Measurements from ENCODE around the gene ANKRD9.

Gene ANKRD9

GRCh38 chr14:102497998-102498677 is 11.4 kb downstream of the ANKRD9 start:
- no peak for DNase-seq

GRCh38 chr14:102496958-102497744 is 12.4 kb downstream of the ANKRD9 start:
- DNase-seq, result no peak

DNA sequence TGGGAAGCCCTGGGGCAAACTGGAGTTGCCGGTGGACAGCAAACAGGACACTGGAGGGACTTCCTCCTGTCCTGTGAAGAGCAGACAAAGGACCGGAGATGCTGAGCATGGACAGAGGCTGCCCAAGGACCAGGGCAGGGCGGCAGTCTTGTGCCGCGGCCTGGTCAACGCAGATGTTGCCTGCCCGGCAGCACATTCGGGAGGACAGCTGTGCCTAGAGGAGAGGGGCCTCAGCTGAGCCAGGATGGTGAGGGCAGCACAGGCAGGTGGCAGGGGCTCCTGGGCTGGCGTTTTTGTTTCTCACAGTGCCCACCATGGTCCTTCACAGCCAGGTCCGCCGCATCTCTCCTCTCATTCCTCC is 13.3 kb downstream of the ANKRD9 start:
- DNase-seq, result no peak

DNA sequence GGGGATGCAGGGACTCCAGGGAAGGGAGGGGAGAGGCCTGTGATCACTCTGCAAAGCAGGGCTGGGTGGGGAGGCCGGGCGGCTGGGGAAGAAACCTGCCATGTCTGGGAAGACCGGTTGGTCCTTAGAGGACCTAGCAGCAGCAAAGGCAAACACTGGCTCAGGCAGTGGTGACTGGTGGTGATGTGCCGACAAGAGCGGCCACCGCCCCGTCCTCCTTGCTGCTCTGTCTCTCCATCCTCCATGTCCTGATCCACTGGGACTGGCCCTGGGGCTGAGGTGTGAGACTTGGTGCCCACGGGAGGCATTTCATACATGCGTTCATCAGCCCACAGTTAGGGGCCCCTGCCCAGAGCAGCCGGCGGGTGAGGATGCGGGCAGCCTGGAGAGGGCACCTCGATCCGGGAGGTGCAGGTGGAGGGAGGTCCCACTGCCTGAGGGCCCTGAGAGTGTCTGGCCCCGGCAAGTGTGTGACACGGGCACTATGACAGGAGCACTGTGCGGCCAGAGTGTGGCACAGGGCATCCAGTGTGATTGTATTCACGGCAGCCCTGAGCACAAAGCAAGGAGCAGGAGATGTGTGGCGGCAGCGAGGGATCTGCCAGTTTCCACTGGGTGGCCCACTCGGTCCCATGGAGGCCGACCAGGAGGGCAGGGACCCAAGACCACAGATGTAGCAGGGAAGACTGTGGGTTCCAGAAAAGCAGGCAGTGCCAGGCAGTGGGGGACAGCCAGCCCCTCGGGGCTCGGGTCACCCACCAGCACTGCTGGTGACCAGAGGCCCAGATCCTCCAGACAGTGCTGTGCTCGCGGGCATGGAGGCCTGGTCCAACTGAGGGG is 13.9 kb downstream of the ANKRD9 start:
- no peak for DNase-seq

DNA sequence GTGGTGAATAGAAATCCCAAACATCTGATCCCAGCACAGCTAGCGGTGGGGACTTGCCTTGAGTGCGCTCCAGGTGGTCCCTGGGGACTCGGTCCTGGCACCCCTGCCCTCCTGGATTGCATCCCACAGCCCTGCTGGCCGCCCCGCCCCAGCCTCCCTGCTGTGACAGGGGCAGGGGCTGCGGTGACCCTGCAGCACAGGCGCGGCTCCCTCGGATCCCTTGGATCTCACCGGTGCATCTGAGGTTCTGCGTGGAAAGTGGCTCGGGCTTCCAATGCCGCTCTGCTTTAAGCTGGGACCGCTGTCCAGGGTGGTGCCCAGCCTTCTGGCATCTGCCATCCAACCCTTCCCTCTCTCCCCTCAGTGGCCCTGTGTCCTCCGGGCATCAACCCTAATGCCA is 16.0 kb downstream of the ANKRD9 start:
- no peak for DNase-seq

DNA sequence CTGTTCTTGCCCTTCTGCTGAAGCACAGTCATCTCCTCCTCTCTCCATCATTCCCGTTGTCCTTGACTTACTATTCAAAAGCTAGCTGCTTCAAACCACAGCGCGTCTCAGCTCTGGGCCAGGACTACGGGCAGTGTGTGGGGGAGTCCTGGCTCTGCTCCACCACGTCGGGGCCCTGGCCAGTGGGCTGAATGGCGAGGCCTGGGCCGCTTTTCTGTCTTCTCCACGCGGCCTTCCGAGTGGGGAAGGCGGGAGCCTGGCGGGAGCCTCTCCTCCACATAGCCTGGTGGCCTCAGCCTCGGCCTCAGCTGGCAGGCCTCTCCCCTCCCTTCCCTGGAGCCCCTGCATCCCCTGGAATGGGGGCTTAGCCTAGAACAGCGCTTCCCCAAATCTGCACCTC is 16.5 kb downstream of the ANKRD9 start:
- DNase-seq, result no peak

DNA sequence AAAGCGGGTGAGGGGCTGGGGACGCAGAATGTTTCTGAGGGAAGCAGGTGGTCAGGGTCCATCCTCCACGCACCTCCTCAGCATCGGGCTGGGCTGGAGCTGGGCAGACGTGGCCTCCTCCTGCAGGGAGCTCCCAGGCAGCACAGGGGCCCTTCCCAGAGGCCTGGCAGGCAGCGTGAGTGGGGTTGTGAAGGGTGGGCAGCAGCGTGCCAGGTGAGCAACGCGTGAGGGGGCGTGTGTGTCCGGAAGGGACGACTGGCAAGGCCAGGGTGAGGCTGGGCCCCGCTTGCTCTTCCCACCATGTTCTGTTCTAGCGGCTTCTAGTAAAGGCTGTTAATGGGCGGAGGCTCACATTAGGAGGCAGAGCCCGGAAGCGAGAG is 17.1 kb downstream of the ANKRD9 start:
- DNase-seq, result no peak

DNA sequence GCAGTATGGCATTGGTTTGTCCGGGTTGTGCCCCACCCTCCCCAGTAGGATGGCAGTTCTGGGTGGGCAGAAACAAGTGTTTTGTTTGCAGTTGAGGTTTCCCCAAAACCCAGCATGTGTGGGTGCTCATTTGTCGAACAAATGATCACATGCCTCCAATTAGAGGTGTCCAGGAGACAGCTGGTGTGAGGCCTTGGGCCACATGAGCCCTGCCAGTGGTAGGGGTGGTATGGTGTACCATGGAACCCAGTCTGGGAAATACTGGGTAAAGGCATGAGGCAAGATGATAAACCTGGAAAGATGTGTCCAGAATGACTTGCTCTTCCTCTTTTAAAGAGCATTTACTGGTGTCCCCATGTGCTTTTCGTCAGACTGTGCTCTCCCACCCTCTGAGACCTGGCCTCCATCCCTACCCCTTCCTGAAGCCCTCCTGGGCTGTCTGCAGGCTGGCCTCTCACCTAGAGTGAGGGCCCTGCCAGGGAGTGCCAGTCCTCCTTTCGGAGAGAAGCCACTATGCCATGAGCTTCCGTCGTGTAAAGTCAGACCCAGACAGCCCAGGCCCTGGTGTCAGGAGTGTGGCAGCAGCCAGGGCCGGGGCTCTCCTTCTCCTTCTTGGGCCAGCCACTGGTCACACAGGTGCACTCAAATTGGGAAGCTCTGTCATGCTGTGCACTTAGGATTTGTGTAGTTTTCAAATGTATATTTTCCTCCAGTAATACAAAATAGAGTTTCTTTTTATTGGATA is 17.6 kb downstream of the ANKRD9 start:
- DNase-seq, result no peak

DNA sequence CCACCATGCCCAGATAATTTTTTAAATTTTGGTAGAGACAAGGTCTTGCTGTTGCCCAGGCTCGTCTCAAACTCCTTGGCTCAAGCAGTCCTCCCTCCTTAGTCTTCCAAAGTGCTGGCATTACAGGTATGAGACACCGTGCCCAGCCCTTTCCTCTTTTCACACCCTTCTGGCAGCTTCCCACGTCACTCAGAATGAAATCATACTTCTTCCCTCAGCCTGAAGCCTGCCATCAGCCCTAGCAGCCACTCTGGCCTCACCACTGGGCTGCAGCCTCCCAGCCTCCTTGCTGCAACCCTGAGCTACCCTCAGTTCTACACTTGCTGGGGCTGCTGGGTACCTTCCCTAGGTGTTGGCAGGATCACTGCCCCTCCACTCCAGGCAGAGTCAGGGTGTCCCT is 18.2 kb downstream of the ANKRD9 start:
- DNase-seq, result no peak

- no peak for DNase-seq
Measured at GRCh38 chr14:102490456-102490855, 19.1 kb downstream of the ANKRD9 start.

DNA sequence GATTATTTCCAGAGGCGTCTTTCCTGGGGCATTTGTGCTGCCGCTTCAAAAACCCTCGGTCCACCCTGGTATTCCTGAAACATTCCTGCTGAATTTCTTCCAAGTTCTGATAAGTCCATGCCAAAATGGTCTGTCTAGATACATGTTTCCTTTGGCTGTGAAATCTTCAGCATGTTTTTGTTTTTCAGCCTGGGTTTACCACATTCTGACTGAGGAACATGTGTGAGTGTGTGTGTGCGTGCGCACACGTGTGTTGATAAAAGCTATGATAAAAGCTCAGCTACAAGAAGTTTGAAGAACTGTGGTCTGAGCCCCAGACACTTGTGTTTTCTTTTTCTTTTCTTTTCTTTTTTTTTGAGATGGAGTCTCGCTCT is 22.4 kb downstream of the ANKRD9 start:
- no peak for DNase-seq

DNA sequence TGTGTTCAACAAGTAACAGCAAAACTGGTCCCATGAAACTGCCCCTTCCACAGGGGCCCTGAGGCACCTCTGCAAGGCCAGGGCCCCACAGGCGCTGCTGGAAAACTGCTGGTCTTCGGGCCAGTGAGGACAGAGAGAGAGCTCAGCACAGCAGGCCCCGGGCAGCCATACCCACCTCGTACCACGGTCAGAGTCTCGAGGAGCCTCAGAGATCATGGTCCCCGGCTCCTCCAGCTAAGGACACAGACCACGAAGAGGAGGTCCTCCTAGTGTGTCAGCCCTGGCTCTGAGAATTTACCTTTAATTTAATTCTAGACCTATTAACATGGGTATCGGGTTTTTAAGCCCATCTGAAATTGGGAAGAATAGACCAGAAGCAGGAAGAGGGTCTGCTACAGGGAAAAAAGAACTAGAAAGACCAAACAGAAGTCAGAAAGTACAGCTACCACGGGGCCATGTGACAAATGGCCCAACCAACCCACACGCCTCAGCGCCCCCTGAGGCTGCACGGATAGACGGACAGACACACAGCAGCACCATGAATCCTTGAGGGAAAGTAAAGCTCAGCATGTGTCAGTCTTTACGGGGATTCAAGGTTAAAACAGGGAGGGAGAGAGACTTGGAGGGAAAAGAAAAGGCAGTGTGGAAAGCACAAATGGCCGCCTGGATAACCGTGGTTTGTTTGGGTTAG is 22.9 kb downstream of the ANKRD9 start:
- no peak for DNase-seq

DNA sequence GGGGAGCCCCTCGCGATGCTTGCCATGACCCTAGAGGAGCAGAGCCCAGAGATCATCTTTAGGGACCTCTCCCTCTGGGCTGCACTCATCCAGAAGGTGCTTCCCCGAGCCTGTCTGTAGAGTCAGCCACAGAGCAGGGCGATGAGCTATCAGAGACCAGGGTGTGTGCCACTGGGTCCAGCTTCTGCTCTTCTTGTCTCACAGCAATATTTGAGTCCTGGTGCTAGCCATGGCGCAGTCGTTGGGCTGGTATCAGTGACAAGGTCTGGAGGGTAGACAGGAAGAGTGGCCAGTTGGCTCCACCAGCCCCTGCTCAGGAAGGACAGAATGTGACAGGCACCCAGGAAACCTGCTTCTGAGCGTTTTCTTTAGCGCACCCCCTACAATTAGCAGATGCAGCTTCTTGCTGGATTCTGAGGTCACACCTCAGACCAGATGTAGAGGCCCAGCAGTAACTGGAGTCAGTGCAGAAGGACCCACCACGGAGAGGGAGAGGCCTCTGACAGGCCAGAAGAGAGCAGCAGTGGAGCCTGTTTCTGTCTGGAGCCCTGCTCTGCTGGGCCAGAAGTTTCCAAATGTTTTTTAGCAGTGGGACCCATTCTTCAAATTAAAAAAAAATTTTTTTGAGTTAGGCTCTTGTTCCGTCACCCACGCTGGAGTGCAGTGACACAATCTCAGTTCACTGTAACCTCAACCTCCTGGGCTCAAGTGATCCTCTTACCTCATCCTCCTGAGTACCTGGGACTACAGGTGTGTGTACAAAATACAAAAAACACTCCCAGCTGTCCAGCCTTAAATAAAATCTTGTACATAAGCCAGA is 23.7 kb downstream of the ANKRD9 start:
- DNase-seq, result no peak

- no peak for DNase-seq
Measured at GRCh38 chr14:102484316-102484715, 25.3 kb downstream of the ANKRD9 start.

GRCh38 chr14:102481791-102482238 is 27.8 kb downstream of the ANKRD9 start:
- no peak for DNase-seq

DNA sequence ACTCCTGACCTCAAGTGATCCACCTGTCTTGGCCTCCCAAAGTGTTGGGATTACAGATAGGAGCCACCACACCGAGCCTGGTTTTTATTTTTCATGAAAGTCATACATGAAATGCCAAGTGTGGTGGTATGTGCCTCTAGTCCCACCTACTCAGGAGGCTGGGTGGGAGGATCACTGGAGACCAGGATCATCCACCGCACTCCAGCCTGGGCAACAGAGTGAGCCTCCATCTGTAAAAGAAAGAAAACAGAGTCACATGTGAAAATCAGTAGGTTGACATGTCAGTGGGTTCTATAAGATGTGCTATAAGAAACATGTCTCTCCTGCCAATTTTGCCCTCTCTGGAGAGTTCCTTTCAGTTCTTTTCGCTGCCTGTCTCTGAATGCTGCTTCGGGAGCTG is 28.2 kb downstream of the ANKRD9 start:
- DNase-seq, result no peak

DNA sequence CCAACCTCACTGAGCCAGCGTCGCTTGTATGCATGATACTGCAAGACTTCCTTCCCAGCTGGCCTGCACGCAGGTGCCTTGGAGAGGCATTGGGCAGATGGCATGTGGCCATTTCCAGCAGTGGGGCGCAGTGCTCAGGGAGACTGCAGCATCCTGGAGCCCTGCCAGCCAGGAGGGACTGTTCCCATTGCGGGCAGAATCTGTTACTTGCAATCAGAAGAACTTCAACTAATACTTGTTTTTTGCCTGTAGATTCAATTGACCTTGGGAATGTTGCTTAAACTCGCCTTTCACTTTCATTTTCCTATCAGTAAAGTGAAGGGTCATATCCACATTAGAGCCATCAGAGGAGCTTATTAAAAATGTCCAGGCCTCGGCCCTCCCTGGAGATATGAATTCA is 29.8 kb downstream of the ANKRD9 start:
- no peak for DNase-seq

- DNase-seq, result no peak
Measured at GRCh38 chr14:102479107-102479506, 30.5 kb downstream of the ANKRD9 start.

GRCh38 chr14:102474934-102475333 is 34.6 kb downstream of the ANKRD9 start:
- DNase-seq, result peak; percentile 40 to 56

DNA sequence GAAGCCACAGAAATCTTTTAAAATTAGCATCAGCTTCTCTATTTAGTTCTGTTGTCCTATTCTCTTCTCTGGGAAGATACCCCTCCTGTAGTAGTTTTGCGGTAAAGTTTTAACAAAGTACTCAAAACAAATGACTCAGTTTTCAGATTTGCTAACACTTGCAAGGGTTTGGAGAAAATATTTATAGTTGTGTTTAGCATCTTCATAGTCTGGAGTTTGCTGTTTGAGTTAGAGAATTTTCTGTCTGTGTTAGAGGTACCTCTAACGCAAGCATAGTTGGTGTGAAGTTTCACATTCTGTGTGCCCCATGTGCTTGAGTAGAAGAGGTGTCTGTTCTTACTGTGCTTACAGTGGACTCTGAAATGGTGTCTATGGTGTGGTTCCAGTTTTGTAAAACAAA is 36.0 kb downstream of the ANKRD9 start:
- no peak for DNase-seq

DNA sequence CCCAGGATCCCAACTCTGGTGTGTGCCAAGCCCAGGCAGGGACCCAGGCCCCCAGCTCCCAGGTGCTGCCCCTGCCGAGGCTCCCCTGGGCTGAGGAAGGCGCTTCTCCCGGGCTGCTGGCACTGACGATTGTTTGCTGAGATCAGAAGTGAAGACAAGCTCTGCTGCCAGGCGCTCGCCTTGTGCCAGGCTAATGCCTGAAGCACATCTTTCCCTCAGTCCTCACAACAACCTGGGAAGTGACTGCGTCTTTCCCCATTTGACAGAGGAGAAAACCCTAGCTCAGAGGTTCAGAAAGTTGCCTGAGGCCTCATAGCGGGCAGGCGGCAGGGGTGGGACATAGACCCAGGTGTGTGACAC is 36.8 kb downstream of the ANKRD9 start:
- no peak for DNase-seq
